Neuronal stem cell (in vitro differentiated cells): ENCODE measurements around the gene CYB5A.
"Not testable (repeated sequence)": the region's sequence is repeated elsewhere in the genome, so short reads cannot be mapped to it uniquely, and the experiment has no call there.

Experiments
- DNase-seq: peaks from one replicate; pipeline ENCODE4 v3.0.0-alpha.2; 2013; ENCODE audit warnings: low spot score
- H2AFZ ChIP-seq: one replicate; pipeline ENCODE4 v1.6.1; 2013; ENCODE audit warnings: mild to moderate bottlenecking, low read length, inconsistent platforms
- H2AK5ac ChIP-seq: 2 replicates; pipeline ENCODE4 v1.6.1; 2013; ENCODE audit warnings: low read depth, mild to moderate bottlenecking, inconsistent platforms, low read length, moderate library complexity, mixed read lengths
- H2BK120ac ChIP-seq: 2 replicates; pipeline ENCODE4 v1.6.1; 2013; ENCODE audit warnings: low read depth, mild to moderate bottlenecking, inconsistent platforms, low read length, moderate library complexity, mixed read lengths
- H2BK12ac ChIP-seq: one replicate; pipeline ENCODE4 v1.6.1; 2013; ENCODE audit warnings: low read length, inconsistent platforms
- H2BK15ac ChIP-seq: 2 replicates; pipeline ENCODE4 v1.6.1; 2013; ENCODE audit warnings: mild to moderate bottlenecking, low read length, inconsistent platforms, mixed read lengths
- H2BK5ac ChIP-seq: one replicate; pipeline ENCODE4 v1.6.1; 2013; ENCODE audit warnings: inconsistent platforms, mild to moderate bottlenecking, low read length, moderate library complexity
- H3K14ac ChIP-seq: one replicate; pipeline ENCODE4 v1.6.1; 2013; ENCODE audit warnings: low read length, inconsistent platforms
- H3K18ac ChIP-seq: 2 replicates; pipeline ENCODE4 v1.6.1; 2013; ENCODE audit warnings: low read length, inconsistent platforms
- H3K23ac ChIP-seq: 2 replicates; pipeline ENCODE4 v1.6.1; 2013; ENCODE audit warnings: low read depth, mild to moderate bottlenecking, mixed read lengths, low read length, inconsistent platforms; ENCODE audit not compliant: poor library complexity
- H3K27ac ChIP-seq: replicated peaks from 3 replicates; pipeline ENCODE4 v1.5.1; 2013; ENCODE audit warnings: low read length, inconsistent platforms
- H3K27me3 ChIP-seq, 3 experiments: 2 replicates each; pipeline ENCODE4 v1.6.1; 2013; ENCODE audit warnings: low read length in 3 of 3, mild to moderate bottlenecking in 2 of 3, inconsistent platforms in 1 of 3, low read depth in 1 of 3, mixed read lengths in 1 of 3, moderate library complexity in 1 of 3; ENCODE audit not compliant: control insufficient read depth in 3 of 3, insufficient read depth in 3 of 3
- H3K36me3 ChIP-seq, 2 donors: replicated peaks in 1 of 2; 2 replicates each; pipeline ENCODE4 v1.6.1; 2013; ENCODE audit warnings: low read length in 2 of 2; ENCODE audit not compliant: control insufficient read depth in 2 of 2, insufficient read depth in 2 of 2
- H3K4ac ChIP-seq: 2 replicates; pipeline ENCODE4 v1.6.1; 2013; ENCODE audit warnings: inconsistent platforms, mild to moderate bottlenecking, low read length, moderate library complexity
- H3K4me1 ChIP-seq, 2 donors: 1 replicate in 1 of 2; 2 replicates in 1 of 2; pipeline ENCODE4 v1.6.1; 2013; ENCODE audit warnings: low read length in 2 of 2, low read depth in 1 of 2; ENCODE audit not compliant: control insufficient read depth in 2 of 2, insufficient read depth in 1 of 2
- H3K4me2 ChIP-seq: one replicate; pipeline ENCODE4 v1.6.1; 2013; ENCODE audit warnings: mild to moderate bottlenecking, low read length, inconsistent platforms; ENCODE audit not compliant: insufficient read depth, poor library complexity, severe bottlenecking
- H3K4me3 ChIP-seq, 2 donors: 2 replicates each; pipeline ENCODE4 v1.5.1; 2013; ENCODE audit warnings: low read length in 2 of 2, mild to moderate bottlenecking in 2 of 2, inconsistent platforms in 1 of 2, moderate library complexity in 1 of 2
- H3K79me1 ChIP-seq: one replicate; pipeline ENCODE4 v1.6.1; 2013; ENCODE audit warnings: low read depth, mild to moderate bottlenecking, inconsistent platforms, low read length, moderate library complexity
- H3K9ac ChIP-seq: one replicate; pipeline ENCODE4 v1.6.1; 2013; ENCODE audit warnings: mild to moderate bottlenecking, low read depth, low read length, inconsistent platforms; ENCODE audit not compliant: poor library complexity
- H3K9me3 ChIP-seq, 2 donors: replicated peaks in 1 of 2; 2 replicates each; pipeline versions ENCODE3 to v1.6.1; 2013; ENCODE audit warnings: low read length in 2 of 2, mild to moderate bottlenecking in 2 of 2, inconsistent platforms in 1 of 2, low read depth in 1 of 2, mixed read lengths in 1 of 2, moderate library complexity in 1 of 2; ENCODE audit not compliant: control insufficient read depth in 2 of 2, insufficient read depth in 1 of 2
- H4K8ac ChIP-seq: one replicate; pipeline ENCODE4 v1.6.1; 2013; ENCODE audit warnings: low read depth, mild to moderate bottlenecking, inconsistent platforms, low read length, moderate library complexity
- H4K91ac ChIP-seq: one replicate; pipeline ENCODE4 v1.6.1; 2013; ENCODE audit warnings: low read length, low read depth, mild to moderate bottlenecking, inconsistent platforms; ENCODE audit not compliant: poor library complexity
- WGBS, 2 donors: extraction: QIAGEN DNeasy Blood & Tissue Kit; methylation state at CpG; one replicate each; pipeline ENCODE4 v1.1.7; 2013; ENCODE audit warnings: missing lambda C conversion rate in 2 of 2, mixed read lengths in 1 of 2; ENCODE audit not compliant: insufficient read length in 2 of 2, insufficient replicate concordance in 1 of 2; ENCODE audit errors: extremely low coverage in 2 of 2; 5-methylcytosine and 5-hydroxymethylcytosine counted together

CYB5A gene

GRCh38 chr18:74288041-74288440 lies 3.7 kb downstream of the CYB5A start:
- H2AK5ac ChIP-seq: no peak overlapping the region
- no peak overlapping the region for H2AFZ ChIP-seq
- H2BK12ac ChIP-seq: no peak overlapping the region
- no peak overlapping the region for H2BK15ac ChIP-seq
- no peak overlapping the region for H3K27ac ChIP-seq
- H3K27me3 ChIP-seq: peaks cover 0 to 8% (median 0%) of the 10 kb centered on the region in 3 experiments
- no peak overlapping the region for H3K9ac ChIP-seq
- H4K91ac ChIP-seq: no peak overlapping the region
- no peak overlapping the region for H2BK5ac ChIP-seq
- DNase-seq: no peak
- peaks cover 2% of the 10 kb centered on the region for H3K79me1 ChIP-seq
- H3K18ac ChIP-seq: no peak overlapping the region
- no peak overlapping the region for H3K23ac ChIP-seq
- no peak overlapping the region for H4K8ac ChIP-seq
- H3K4me1 ChIP-seq: peaks cover 12 to 14% of the 10 kb centered on the region in 2 donors
- H3K4me2 ChIP-seq: no peak overlapping the region
- no peak overlapping the region for H2BK120ac ChIP-seq
- H3K4me3 ChIP-seq: no peak overlapping the region
- peaks cover 3 to 4% of the 10 kb centered on the region in 2 donors for H3K9me3 ChIP-seq
- H3K14ac ChIP-seq: no peak overlapping the region
- no CpG with 5 or more reads among the region's 5 CpGs for WGBS, 2 donors
- H3K36me3 ChIP-seq: no peaks in the 10 kb centered on the region
- no peak overlapping the region for H3K4ac ChIP-seq

GRCh38 chr18:74286856-74287255 lies 4.9 kb downstream of the CYB5A start:
- H3K36me3 ChIP-seq: no peaks in the 10 kb centered on the region
- no peak for DNase-seq
- no peak overlapping the region for H2BK12ac ChIP-seq
- no peak overlapping the region for H3K4me3 ChIP-seq
- H3K9me3 ChIP-seq: no peaks in the 10 kb centered on the region
- no peak overlapping the region for H4K8ac ChIP-seq
- H3K27me3 ChIP-seq: peaks cover 0 to 8% (median 0%) of the 10 kb centered on the region in 3 experiments
- WGBS, 2 donors: 100% methylated on average over 1 of the region's 2 CpGs; no CpG with 5 or more reads in 1 of the 2 donors
- peaks cover 14 to 23% of the 10 kb centered on the region in 2 donors for H3K4me1 ChIP-seq
- H2AK5ac ChIP-seq: no peak overlapping the region
- H3K27ac ChIP-seq: no peak overlapping the region
- H3K14ac ChIP-seq: no peak overlapping the region
- no peak overlapping the region for H3K4me2 ChIP-seq
- H2AFZ ChIP-seq: no peak overlapping the region
- H3K4ac ChIP-seq: no peak overlapping the region
- H2BK15ac ChIP-seq: no peak overlapping the region
- no peak overlapping the region for H3K9ac ChIP-seq
- H4K91ac ChIP-seq: no peak overlapping the region
- no peak overlapping the region for H2BK5ac ChIP-seq
- H3K79me1 ChIP-seq: peaks cover 2% of the 10 kb centered on the region
- no peak overlapping the region for H3K23ac ChIP-seq
- H2BK120ac ChIP-seq: no peak overlapping the region
- no peak overlapping the region for H3K18ac ChIP-seq

- H3K4me1 ChIP-seq: peaks cover 19 to 28% of the 10 kb centered on the region in 2 donors
These were observed 5.5 kb downstream of the CYB5A start for GRCh38 chr18:74286106-74286855.

GRCh38 chr18:74285583-74285982 lies 6.2 kb downstream of the CYB5A start:
- not testable (repeated sequence) for H2BK12ac ChIP-seq, H3K27me3 ChIP-seq, H3K4ac ChIP-seq, H2BK15ac ChIP-seq, H3K36me3 ChIP-seq, H2BK120ac ChIP-seq, H2AK5ac ChIP-seq, H4K8ac ChIP-seq, H3K4me3 ChIP-seq, H2BK5ac ChIP-seq, H2AFZ ChIP-seq, H3K27ac ChIP-seq, H3K23ac ChIP-seq, H3K9ac ChIP-seq, DNase-seq, H3K9me3 ChIP-seq, H3K14ac ChIP-seq, H3K79me1 ChIP-seq, H3K18ac ChIP-seq, H4K91ac ChIP-seq, H3K4me2 ChIP-seq
- no CpG with 5 or more reads among the region's 3 CpGs for WGBS, 2 donors
- H3K4me1 ChIP-seq: peaks cover 25 to 32% of the 10 kb centered on the region in 2 donors

More at GRCh38 chr18:74286106-74286855, 5.5 kb downstream of the CYB5A start:
- H3K14ac ChIP-seq: no peak overlapping the region
- H2BK15ac ChIP-seq: no peak overlapping the region
- H3K79me1 ChIP-seq: peaks cover 2% of the 10 kb centered on the region
- no peak overlapping the region for H3K4me2 ChIP-seq
- peaks cover 0 to 6% (median 0%) of the 10 kb centered on the region in 3 experiments for H3K27me3 ChIP-seq
- DNase-seq: no peak
- no peak overlapping the region for H3K4ac ChIP-seq
- no peak overlapping the region for H2AK5ac ChIP-seq
- no peak overlapping the region for H3K27ac ChIP-seq
- H2BK5ac ChIP-seq: no peak overlapping the region
- H2BK12ac ChIP-seq: no peak overlapping the region
- H3K9ac ChIP-seq: no peak overlapping the region
- no peaks in the 10 kb centered on the region for H3K36me3 ChIP-seq
- no peak overlapping the region for H4K8ac ChIP-seq
- no peak overlapping the region for H2AFZ ChIP-seq
- no peak overlapping the region for H3K4me3 ChIP-seq
- WGBS, 2 donors: no CpG with 5 or more reads among the region's 4 CpGs
- H3K9me3 ChIP-seq: no peaks in the 10 kb centered on the region
- H3K23ac ChIP-seq: no peak overlapping the region
- no peak overlapping the region for H2BK120ac ChIP-seq
- H4K91ac ChIP-seq: no peak overlapping the region
- no peak overlapping the region for H3K18ac ChIP-seq
